Stimulated activated naive B cell treated with anti-CD40 and anti-IgM and Interleukin-4, amounts not matched to agents 10 μg/mL and 1 μg/mL and 100 μg/mL, for 72 hours (primary cell): ENCODE results near the gene ERG.
A peak's percentile ranks its signal among the peaks of the same experiment; 100 is the strongest.

Experiments used
- ATAC-seq, 2 donors: fragments of 150-1000 bp; cut with Tn5 transposase; replicated peaks; 2 replicates each; pipeline ENCODE4 v1.10.0; 2021; ENCODE audit warnings: moderate library complexity in 1 of 2
- DNase-seq: peaks from one replicate; pipeline ENCODE4 v3.0.0; 2021
- H3K27ac Mint-ChIP-seq: one replicate; pipeline ENCODE4 v1.8.0; 2022; ENCODE audit warnings: mild to moderate bottlenecking, mixed read lengths
- H3K27me3 Mint-ChIP-seq, 2 donors: one replicate each; pipeline ENCODE4 v1.8.0; 2022; ENCODE audit warnings: mixed read lengths in 2 of 2
- H3K36me3 Mint-ChIP-seq, 2 donors: one replicate each; pipeline ENCODE4 v1.8.0; 2022; ENCODE audit warnings: mixed read lengths in 2 of 2, mild to moderate bottlenecking in 1 of 2
- H3K4me1 Mint-ChIP-seq, 2 donors: one replicate each; pipeline ENCODE4 v1.8.0; 2022; ENCODE audit warnings: mixed read lengths in 2 of 2, mild to moderate bottlenecking in 1 of 2
- H3K4me3 Mint-ChIP-seq, 2 donors: one replicate each; pipeline ENCODE4 v1.8.0; 2022; ENCODE audit warnings: mild to moderate bottlenecking in 2 of 2, mixed read lengths in 2 of 2, moderate library complexity in 1 of 2
- H3K9me3 Mint-ChIP-seq, 2 donors: one replicate each; pipeline ENCODE4 v1.8.0; 2022; ENCODE audit warnings: mixed read lengths in 2 of 2, mild to moderate bottlenecking in 1 of 2

ERG gene

DNA sequence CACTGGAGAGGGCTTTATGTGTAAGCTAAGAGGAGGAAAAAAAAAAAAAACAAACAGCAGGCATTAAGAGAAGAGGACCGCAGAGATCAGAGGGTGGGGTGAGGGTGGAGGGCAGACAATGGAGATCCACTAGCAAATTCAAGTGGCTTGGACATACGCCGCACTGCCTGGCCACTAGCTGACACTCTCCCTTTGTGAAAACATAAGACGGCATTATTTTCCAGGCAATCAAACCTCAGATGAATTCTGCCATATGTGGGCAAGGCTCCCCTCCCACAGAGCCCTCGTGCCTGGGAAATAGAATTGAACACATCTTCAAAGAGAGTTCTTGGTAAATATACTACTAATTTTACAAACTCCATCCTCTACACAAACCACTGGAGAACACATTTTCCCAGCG, 53.6 kb downstream of the ERG start:
- no peaks in the 10 kb centered on the region for H3K9me3 Mint-ChIP-seq
- no peaks in the 10 kb centered on the region for H3K4me1 Mint-ChIP-seq
- H3K36me3 Mint-ChIP-seq = no peaks in the 10 kb centered on the region
- no peak overlapping the region for H3K4me3 Mint-ChIP-seq
- no peak overlapping the region for H3K27ac Mint-ChIP-seq
- ATAC-seq = no peak
- H3K27me3 Mint-ChIP-seq = no peaks in the 10 kb centered on the region
- no peak for DNase-seq

DNA sequence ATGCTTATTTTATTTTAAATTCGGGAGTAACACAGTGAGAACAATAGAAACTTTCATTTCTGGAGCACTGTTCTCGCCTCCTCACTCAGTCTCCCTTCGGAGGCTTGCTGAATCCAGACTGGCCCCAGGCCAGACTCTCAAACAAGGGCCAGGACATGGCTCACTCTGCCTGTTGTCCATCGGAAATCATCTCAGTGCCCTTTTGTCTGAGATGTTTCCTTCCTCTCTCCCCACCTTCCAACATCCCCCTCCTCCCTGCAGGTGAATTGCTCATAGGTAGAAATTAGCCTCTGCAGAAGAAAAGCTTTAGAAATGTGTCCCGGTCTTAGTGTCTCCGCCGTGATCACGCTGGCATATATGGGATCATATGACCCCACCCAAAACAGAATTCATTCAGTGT, 55.2 kb downstream of the ERG start:
- H3K4me3 Mint-ChIP-seq = no peak overlapping the region
- H3K4me1 Mint-ChIP-seq = no peaks in the 10 kb centered on the region
- no peak for DNase-seq
- peaks cover 0 to 5% of the 10 kb centered on the region in 2 donors for H3K27me3 Mint-ChIP-seq
- H3K9me3 Mint-ChIP-seq = no peaks in the 10 kb centered on the region
- ATAC-seq = no peak
- no peak overlapping the region for H3K27ac Mint-ChIP-seq
- H3K36me3 Mint-ChIP-seq = no peaks in the 10 kb centered on the region

DNA sequence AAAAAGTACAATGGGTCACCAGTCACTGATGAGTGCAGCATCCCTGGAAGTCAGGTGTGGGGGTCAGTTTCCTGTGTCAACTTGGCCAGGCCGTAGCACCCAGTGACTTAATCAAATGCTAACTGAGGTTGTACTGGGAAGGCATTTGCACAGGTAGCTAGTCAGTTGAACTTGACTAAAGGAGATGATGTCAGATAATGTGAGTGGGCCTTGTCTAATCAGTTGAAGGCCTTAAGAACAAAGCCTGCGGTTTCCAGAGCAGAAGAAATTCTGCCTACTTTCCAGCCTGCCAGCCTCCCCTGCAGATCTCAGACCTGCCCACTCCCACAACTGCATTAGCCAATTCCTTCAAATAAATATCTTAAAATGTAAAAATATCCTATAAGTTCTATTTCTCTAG, 57.1 kb downstream of the ERG start:
- ATAC-seq (no peak), DNase-seq (no peak)
- Mint-ChIP-seq H3K9me3 (no peaks in the 10 kb centered on the region), H3K4me3 (no peak overlapping the region), H3K27ac (no peak overlapping the region), H3K27me3 (peaks cover 0 to 5% of the 10 kb centered on the region in 2 donors), H3K4me1 (peaks cover 0 to 5% of the 10 kb centered on the region in 2 donors), H3K36me3 (no peaks in the 10 kb centered on the region)

DNA sequence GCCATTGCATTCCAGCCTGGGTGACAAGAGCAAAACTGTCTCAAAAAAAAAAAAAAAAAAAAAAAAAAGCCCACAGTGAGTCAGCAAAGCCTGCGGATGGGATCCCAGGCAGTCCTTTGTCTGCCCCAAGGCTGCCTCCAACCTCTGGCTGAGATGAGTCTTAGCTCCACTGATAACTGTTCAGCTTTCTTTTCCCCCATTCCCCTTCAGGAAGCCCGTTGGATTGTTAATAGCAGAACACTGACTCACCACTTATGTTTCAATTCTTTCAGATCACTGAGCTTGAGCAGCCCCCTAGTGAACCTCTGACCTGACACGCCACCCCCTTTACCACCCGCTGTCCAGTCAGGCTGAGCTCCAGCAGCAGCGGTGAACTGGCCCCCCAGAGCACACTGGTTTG, 57.5 kb downstream of the ERG start:
- H3K27ac Mint-ChIP-seq = no peak overlapping the region
- H3K4me1 Mint-ChIP-seq = peaks cover 0 to 5% of the 10 kb centered on the region in 2 donors
- H3K4me3 Mint-ChIP-seq = no peak overlapping the region
- H3K27me3 Mint-ChIP-seq = peaks cover 0 to 5% of the 10 kb centered on the region in 2 donors
- no peak for ATAC-seq
- DNase-seq = no peak
- H3K9me3 Mint-ChIP-seq = no peaks in the 10 kb centered on the region
- H3K36me3 Mint-ChIP-seq = no peaks in the 10 kb centered on the region

DNA sequence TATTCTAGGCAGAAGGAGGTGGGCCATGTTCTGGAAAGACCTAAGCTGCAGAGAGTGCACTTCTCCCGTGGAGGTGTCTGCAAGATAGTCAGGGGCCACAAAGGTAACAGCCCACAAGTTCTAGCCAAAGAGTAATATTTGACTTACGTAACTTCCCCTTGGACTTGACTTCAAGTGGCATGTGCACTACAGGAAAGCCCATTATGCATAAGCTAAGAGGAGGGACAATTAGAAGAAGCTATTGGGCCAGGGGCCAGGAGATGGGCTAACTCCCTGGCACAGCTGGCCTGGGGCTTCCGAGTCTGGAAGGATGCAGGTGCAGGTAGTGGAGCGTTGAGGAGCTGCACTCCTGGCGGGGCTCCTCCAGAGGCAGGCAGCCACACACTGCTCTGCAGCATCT, 58.3 kb downstream of the ERG start:
- ATAC-seq (no peak), DNase-seq (no peak)
- Mint-ChIP-seq H3K4me1 (peaks cover 1 to 12% of the 10 kb centered on the region in 2 donors), H3K9me3 (no peaks in the 10 kb centered on the region), H3K27ac (no peak overlapping the region), H3K36me3 (no peaks in the 10 kb centered on the region), H3K27me3 (peaks cover 0 to 5% of the 10 kb centered on the region in 2 donors), H3K4me3 (no peak overlapping the region)

DNA sequence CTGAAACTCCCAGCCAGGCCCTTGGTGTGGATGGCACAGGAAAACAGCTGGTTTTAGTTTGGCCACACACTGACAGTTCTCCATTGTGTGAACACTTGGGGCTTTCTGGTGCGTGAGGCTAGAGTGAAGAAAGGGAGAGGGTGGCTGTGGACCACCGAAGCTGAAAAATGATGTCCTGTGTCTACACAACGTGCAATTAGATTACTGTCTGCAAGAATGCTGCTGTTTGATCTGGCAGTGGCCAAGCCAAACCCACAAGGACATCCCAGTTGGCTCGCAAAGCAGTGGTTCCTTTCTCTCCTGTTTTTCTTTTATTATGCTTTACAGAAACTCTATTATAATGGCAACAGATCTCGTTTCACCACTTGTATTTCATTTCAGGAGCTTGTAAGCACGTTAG, 58.9 kb downstream of the ERG start:
- Mint-ChIP-seq H3K9me3 (no peaks in the 10 kb centered on the region), H3K27me3 (peaks cover 0 to 5% of the 10 kb centered on the region in 2 donors), H3K4me1 (peaks cover 1 to 12% of the 10 kb centered on the region in 2 donors), H3K36me3 (no peaks in the 10 kb centered on the region), H3K27ac (no peak overlapping the region), H3K4me3 (no peak overlapping the region)
- ATAC-seq (no peak), DNase-seq (no peak)

DNA sequence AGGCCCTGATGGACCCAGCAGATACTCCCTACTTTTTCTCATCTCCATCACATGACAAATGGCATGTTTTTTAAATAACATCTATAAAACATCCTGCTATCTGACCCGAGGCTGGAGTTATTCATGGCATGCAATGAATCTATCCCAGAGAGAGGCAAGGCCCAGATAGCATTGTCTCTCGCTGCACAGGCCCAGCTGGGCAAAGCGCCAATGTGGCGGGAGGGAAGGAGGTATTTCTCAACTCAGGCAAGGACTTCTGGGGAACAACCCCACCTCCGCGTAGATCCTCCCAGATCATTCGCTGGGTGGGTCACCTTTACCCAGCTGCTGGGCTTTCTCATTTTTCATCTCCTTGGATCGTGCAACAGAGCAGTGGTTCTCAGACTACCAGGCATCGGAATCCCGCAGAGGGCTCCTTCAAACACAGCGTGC, 59.8 kb downstream of the ERG start:
- Mint-ChIP-seq H3K9me3 (no peaks in the 10 kb centered on the region), H3K36me3 (no peaks in the 10 kb centered on the region), H3K27ac (no peak overlapping the region), H3K4me3 (no peak overlapping the region), H3K27me3 (peaks cover 0 to 5% of the 10 kb centered on the region in 2 donors), H3K4me1 (peaks cover 1 to 12% of the 10 kb centered on the region in 2 donors)
- DNase-seq (no peak), ATAC-seq (no peak)

DNA sequence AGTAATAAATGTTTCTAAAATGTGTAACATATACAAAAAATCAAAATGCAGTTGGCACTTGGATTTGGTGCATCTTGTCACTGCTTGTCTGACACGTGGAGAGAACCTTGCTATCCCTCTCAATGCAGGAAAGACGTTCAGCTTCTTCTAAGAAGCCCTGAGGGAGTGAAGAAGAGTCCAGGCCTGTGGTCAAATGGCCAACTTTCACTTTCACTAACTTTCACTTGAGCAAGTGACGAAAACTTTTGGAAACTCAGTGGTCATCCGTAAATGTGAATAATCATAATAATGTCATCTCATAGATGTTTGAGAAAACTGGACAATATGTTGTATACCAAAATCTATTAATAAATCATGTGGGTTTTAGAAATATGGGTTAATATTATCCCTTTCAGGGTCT, 61.9 kb downstream of the ERG start:
- ATAC-seq = no peak
- DNase-seq = no peak
- peaks cover 1 to 12% of the 10 kb centered on the region in 2 donors for H3K4me1 Mint-ChIP-seq
- H3K9me3 Mint-ChIP-seq = no peaks in the 10 kb centered on the region
- no peaks in the 10 kb centered on the region for H3K36me3 Mint-ChIP-seq
- peaks cover 0 to 5% of the 10 kb centered on the region in 2 donors for H3K27me3 Mint-ChIP-seq
- H3K4me3 Mint-ChIP-seq = no peak overlapping the region
- H3K27ac Mint-ChIP-seq = no peak overlapping the region

DNA sequence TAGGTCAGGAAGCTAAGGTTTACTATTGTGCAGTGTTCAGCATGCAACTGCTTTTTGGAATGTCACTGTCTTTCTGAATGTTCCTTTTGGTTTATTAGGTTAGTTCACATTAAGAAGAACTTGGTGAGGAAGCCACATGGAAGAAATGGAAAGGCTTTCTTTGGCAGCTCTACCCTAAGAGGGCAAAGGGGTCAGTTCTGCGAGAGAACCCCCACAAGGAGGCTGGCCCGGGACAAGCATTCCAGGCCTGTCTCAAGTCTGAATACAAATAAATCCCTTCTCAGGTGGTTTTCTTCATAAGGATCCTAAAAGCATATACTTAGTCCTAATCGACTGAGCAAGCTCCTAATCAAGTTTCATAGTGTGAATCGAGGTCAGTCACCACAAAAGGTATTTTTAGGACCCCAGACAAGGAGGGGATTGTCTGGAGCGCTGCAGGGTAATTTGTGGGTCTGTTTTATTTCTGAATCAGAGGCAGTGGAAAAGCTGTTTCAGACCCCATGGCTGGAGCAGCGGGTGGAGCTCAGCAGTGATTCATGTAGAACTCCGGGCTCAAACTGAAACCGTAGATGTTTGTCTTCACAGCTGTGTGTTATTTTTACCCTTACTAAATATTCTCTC, 63.3 kb downstream of the ERG start:
- peaks cover 1 to 12% of the 10 kb centered on the region in 2 donors for H3K4me1 Mint-ChIP-seq
- peak overlapping the region in 1 of 2 donors; percentile 48 for H3K4me3 Mint-ChIP-seq
- DNase-seq = no peak
- H3K36me3 Mint-ChIP-seq = no peaks in the 10 kb centered on the region
- no peak overlapping the region for H3K27ac Mint-ChIP-seq
- H3K27me3 Mint-ChIP-seq = peaks cover 0 to 5% of the 10 kb centered on the region in 2 donors
- ATAC-seq = peak; percentile 6 to 16
- no peaks in the 10 kb centered on the region for H3K9me3 Mint-ChIP-seq

DNA sequence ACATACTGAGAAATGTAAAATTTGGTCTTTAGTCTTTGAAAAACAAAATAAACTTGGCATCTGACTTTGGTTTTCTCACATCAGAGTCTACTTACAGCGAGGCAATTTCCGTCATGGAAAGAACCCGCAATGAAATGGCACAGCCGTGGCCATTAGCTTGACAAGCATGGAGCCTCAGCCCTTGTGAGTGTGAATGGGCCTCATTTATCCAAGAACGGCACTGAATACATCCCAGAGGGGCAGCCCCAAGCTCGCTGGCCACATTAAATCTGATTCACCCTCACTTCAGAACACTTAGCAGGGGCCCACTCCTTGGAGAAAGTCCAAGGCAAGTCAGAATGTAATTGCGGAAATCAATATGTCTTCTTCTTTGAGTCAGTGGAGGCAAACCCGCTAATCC, 64.8 kb downstream of the ERG start:
- DNase-seq (no peak), ATAC-seq (no peak)
- Mint-ChIP-seq H3K27me3 (no peaks in the 10 kb centered on the region), H3K36me3 (no peaks in the 10 kb centered on the region), H3K4me1 (peaks cover 1 to 12% of the 10 kb centered on the region in 2 donors), H3K9me3 (peaks cover 0 to 2% of the 10 kb centered on the region in 2 donors), H3K4me3 (no peak overlapping the region), H3K27ac (no peak overlapping the region)

DNA sequence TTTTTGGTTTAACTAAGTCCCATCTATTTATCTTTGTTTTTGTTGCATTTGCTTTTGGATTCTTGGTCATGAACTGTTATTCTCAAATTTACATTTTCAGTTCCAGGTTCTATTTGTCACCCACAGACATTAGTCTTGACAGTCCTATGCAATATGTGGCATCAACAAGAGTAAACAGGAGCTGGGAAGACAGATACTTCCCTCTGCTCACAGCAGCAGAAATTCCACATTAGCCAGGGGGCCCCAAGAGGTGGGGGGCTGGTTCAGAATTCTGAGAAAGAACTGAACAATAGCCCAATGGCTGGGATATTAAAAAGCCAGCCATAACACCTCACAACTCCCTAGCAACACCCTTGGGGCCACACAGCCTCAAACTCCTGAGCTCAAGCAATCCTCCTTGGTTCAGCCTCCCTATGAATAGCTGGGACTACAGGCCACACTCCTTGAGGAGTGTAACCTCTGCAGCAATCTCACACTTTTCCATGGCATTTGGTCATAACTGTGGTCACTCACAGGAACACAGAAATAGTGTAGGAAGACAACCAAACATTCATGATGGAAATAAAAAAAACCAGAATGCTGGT, 67.8 kb downstream of the ERG start:
- no peak for DNase-seq
- no peak for ATAC-seq
- Mint-ChIP-seq H3K9me3 (peaks cover 0 to 2% of the 10 kb centered on the region in 2 donors), H3K27me3 (no peaks in the 10 kb centered on the region), H3K4me3 (no peak overlapping the region), H3K36me3 (no peaks in the 10 kb centered on the region), H3K4me1 (peaks cover 1 to 5% of the 10 kb centered on the region in 2 donors), H3K27ac (no peak overlapping the region)

DNA sequence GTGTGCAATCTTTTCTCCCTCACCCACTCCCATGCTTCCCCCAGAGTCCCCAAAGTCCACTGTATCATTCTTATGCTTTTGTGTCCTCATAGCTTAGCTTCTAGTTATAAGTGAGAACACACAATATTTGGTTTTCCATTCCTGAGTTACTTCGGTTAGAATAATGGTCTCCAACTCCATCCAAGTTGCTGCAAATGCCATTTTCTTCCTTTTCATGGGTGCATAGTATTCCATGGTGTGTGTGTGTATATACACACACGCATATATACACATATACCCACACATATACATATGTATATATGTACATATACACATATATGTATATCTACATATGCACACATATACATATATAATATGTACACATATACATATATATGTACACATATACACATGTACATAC, 69.3 kb downstream of the ERG start:
- ATAC-seq (no peak), DNase-seq (no peak)
- no peak overlapping the region for H3K4me3 Mint-ChIP-seq
- H3K36me3 Mint-ChIP-seq = no peaks in the 10 kb centered on the region
- peaks cover 0 to 2% of the 10 kb centered on the region in 2 donors for H3K9me3 Mint-ChIP-seq
- H3K27ac Mint-ChIP-seq = no peak overlapping the region
- H3K4me1 Mint-ChIP-seq = no peaks in the 10 kb centered on the region
- no peaks in the 10 kb centered on the region for H3K27me3 Mint-ChIP-seq

DNA sequence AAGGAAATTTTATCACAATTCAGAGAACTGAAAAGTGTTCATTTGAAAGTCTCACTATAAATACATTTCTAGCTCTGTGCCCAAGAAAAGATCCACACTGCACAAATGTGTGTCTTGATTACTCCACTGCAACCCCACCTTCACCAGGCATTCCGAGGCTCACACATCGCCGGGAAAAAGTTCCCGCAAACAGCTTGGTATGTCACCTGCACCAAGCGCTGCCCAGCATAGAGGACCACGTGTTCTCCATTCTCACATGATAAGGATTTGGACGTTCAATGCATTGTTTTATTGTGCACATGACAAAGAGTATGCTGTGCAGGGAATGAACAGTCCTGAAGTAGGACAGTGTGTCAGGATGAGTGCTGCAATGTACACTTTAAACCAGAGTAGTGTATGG, 70.1 kb downstream of the ERG start:
- DNase-seq (no peak), ATAC-seq (no peak)
- H3K36me3 Mint-ChIP-seq = no peaks in the 10 kb centered on the region
- no peaks in the 10 kb centered on the region for H3K4me1 Mint-ChIP-seq
- H3K4me3 Mint-ChIP-seq = no peak overlapping the region
- no peak overlapping the region for H3K27ac Mint-ChIP-seq
- H3K9me3 Mint-ChIP-seq = peaks cover 0 to 2% of the 10 kb centered on the region in 2 donors
- no peaks in the 10 kb centered on the region for H3K27me3 Mint-ChIP-seq

DNA sequence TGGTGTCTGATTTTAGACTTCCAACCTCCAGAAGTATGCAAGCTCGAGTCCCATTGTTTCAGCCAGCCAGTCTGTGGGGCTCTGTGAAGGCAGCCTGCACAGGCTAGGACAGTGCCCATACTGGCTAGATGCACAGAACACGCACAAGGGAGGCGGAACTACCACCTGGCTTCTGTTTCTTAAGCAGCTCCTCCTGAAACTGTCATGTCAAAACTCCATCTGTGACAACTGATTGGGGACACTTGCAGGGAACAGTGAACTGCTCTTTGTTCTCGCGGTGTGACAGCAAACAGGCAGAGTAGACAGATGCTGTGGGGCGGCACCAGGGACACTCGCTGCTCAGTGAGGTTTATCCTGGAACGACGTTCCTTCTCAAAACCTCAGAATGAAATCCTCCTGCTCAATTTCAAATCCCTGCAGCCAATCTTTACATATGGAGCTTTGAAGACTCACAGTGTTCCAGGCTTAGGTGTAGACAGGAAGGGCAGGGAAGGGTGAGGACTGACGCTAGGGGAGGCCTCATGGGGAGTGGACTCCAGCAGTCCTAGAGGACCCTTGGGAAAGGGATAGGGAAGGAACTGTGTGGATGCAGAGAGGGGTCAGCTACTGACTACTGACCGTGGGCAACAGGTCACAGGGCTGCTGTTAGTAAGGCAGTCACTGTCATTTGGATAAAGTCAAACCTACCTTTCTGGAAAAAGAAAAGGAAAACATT, 73.8 kb downstream of the ERG start:
- H3K4me1 Mint-ChIP-seq = no peaks in the 10 kb centered on the region
- ATAC-seq (no peak), DNase-seq (no peak)
- no peak overlapping the region for H3K27ac Mint-ChIP-seq
- no peak overlapping the region for H3K4me3 Mint-ChIP-seq
- peaks cover 0 to 2% of the 10 kb centered on the region in 2 donors for H3K9me3 Mint-ChIP-seq
- no peaks in the 10 kb centered on the region for H3K27me3 Mint-ChIP-seq
- no peaks in the 10 kb centered on the region for H3K36me3 Mint-ChIP-seq

DNA sequence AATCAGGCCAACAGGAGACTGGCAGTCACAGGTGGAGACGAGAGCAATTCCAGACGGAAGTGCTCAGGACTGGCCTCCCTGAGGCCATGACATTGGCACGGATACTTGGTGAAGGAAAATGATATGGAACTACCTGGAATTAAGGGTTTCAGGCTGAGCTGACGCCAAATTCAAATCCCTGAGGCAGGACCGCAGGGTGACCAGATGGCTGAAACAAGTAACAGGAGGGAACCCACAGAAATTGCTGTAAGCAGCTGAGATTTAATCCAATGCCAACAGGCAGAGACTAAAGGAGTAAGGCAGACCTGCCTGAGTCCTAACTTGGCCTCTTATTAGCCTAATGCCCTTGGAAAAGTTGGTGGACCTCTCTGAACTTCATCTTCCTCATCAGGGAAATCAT, 76.2 kb downstream of the ERG start:
- ATAC-seq = no peak
- Mint-ChIP-seq H3K27me3 (no peaks in the 10 kb centered on the region), H3K9me3 (no peaks in the 10 kb centered on the region), H3K4me1 (no peaks in the 10 kb centered on the region), H3K4me3 (no peak overlapping the region), H3K36me3 (no peaks in the 10 kb centered on the region), H3K27ac (no peak overlapping the region)
- DNase-seq = no peak
